Neuronal stem cell (in vitro differentiated cells): ENCODE data around the gene IL16.

ENCODE experiments used
- DNase-seq: peaks from one replicate; pipeline ENCODE4 v3.0.0-alpha.2; 2013; ENCODE audit warnings: low spot score
- H2AFZ ChIP-seq: one replicate; pipeline ENCODE4 v1.6.1; 2013; ENCODE audit warnings: mild to moderate bottlenecking, low read length, inconsistent platforms
- H2AK5ac ChIP-seq: 2 replicates; pipeline ENCODE4 v1.6.1; 2013; ENCODE audit warnings: low read depth, mild to moderate bottlenecking, inconsistent platforms, low read length, moderate library complexity, mixed read lengths
- H2BK120ac ChIP-seq: 2 replicates; pipeline ENCODE4 v1.6.1; 2013; ENCODE audit warnings: low read depth, mild to moderate bottlenecking, inconsistent platforms, low read length, moderate library complexity, mixed read lengths
- H2BK12ac ChIP-seq: one replicate; pipeline ENCODE4 v1.6.1; 2013; ENCODE audit warnings: low read length, inconsistent platforms
- H2BK15ac ChIP-seq: 2 replicates; pipeline ENCODE4 v1.6.1; 2013; ENCODE audit warnings: mild to moderate bottlenecking, low read length, inconsistent platforms, mixed read lengths
- H2BK5ac ChIP-seq: one replicate; pipeline ENCODE4 v1.6.1; 2013; ENCODE audit warnings: inconsistent platforms, mild to moderate bottlenecking, low read length, moderate library complexity
- H3K14ac ChIP-seq: one replicate; pipeline ENCODE4 v1.6.1; 2013; ENCODE audit warnings: low read length, inconsistent platforms
- H3K18ac ChIP-seq: 2 replicates; pipeline ENCODE4 v1.6.1; 2013; ENCODE audit warnings: low read length, inconsistent platforms
- H3K23ac ChIP-seq: 2 replicates; pipeline ENCODE4 v1.6.1; 2013; ENCODE audit warnings: low read depth, mild to moderate bottlenecking, mixed read lengths, low read length, inconsistent platforms; ENCODE audit not compliant: poor library complexity
- H3K27ac ChIP-seq: replicated peaks from 3 replicates; pipeline ENCODE4 v1.5.1; 2013; ENCODE audit warnings: low read length, inconsistent platforms
- H3K27me3 ChIP-seq, 3 experiments: 2 replicates each; pipeline ENCODE4 v1.6.1; 2013; ENCODE audit warnings: low read length in 3 of 3, mild to moderate bottlenecking in 2 of 3, inconsistent platforms in 1 of 3, low read depth in 1 of 3, mixed read lengths in 1 of 3, moderate library complexity in 1 of 3; ENCODE audit not compliant: control insufficient read depth in 3 of 3, insufficient read depth in 3 of 3
- H3K36me3 ChIP-seq, 2 donors: replicated peaks in 1 of 2; 2 replicates each; pipeline ENCODE4 v1.6.1; 2013; ENCODE audit warnings: low read length in 2 of 2; ENCODE audit not compliant: control insufficient read depth in 2 of 2, insufficient read depth in 2 of 2
- H3K4ac ChIP-seq: 2 replicates; pipeline ENCODE4 v1.6.1; 2013; ENCODE audit warnings: inconsistent platforms, mild to moderate bottlenecking, low read length, moderate library complexity
- H3K4me1 ChIP-seq, 2 donors: 1 replicate in 1 of 2; 2 replicates in 1 of 2; pipeline ENCODE4 v1.6.1; 2013; ENCODE audit warnings: low read length in 2 of 2, low read depth in 1 of 2; ENCODE audit not compliant: control insufficient read depth in 2 of 2, insufficient read depth in 1 of 2
- H3K4me2 ChIP-seq: one replicate; pipeline ENCODE4 v1.6.1; 2013; ENCODE audit warnings: mild to moderate bottlenecking, low read length, inconsistent platforms; ENCODE audit not compliant: insufficient read depth, poor library complexity, severe bottlenecking
- H3K4me3 ChIP-seq, 2 donors: 2 replicates each; pipeline ENCODE4 v1.5.1; 2013; ENCODE audit warnings: low read length in 2 of 2, mild to moderate bottlenecking in 2 of 2, inconsistent platforms in 1 of 2, moderate library complexity in 1 of 2
- H3K79me1 ChIP-seq: one replicate; pipeline ENCODE4 v1.6.1; 2013; ENCODE audit warnings: low read depth, mild to moderate bottlenecking, inconsistent platforms, low read length, moderate library complexity
- H3K9ac ChIP-seq: one replicate; pipeline ENCODE4 v1.6.1; 2013; ENCODE audit warnings: mild to moderate bottlenecking, low read depth, low read length, inconsistent platforms; ENCODE audit not compliant: poor library complexity
- H3K9me3 ChIP-seq, 2 donors: replicated peaks in 1 of 2; 2 replicates each; pipeline versions ENCODE3 to v1.6.1; 2013; ENCODE audit warnings: low read length in 2 of 2, mild to moderate bottlenecking in 2 of 2, inconsistent platforms in 1 of 2, low read depth in 1 of 2, mixed read lengths in 1 of 2, moderate library complexity in 1 of 2; ENCODE audit not compliant: control insufficient read depth in 2 of 2, insufficient read depth in 1 of 2
- H4K8ac ChIP-seq: one replicate; pipeline ENCODE4 v1.6.1; 2013; ENCODE audit warnings: low read depth, mild to moderate bottlenecking, inconsistent platforms, low read length, moderate library complexity
- H4K91ac ChIP-seq: one replicate; pipeline ENCODE4 v1.6.1; 2013; ENCODE audit warnings: low read length, low read depth, mild to moderate bottlenecking, inconsistent platforms; ENCODE audit not compliant: poor library complexity
- WGBS, 2 donors: extraction: QIAGEN DNeasy Blood & Tissue Kit; methylation state at CpG; one replicate each; pipeline ENCODE4 v1.1.7; 2013; ENCODE audit warnings: missing lambda C conversion rate in 2 of 2, mixed read lengths in 1 of 2; ENCODE audit not compliant: insufficient read length in 2 of 2, insufficient replicate concordance in 1 of 2; ENCODE audit errors: extremely low coverage in 2 of 2; 5-methylcytosine and 5-hydroxymethylcytosine counted together

IL16 gene

DNA sequence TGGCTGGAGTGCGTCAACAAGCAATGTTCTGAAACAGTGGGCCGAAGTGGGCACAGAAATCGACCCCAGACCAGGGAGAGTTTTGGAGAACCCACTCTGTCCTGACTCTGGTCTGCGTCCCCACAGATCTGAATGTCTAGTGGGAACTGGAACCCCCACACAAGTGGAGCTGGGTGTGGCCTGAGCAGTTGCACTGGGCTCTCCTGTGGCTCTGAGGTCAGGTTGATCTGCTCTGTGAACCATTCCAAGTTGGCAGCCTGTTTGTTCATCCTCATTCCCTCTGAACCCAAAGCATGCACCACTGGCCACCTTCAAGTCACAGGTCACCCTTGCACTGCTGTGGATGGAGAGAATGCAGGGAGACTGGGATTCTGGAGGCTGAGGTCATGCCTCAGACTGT is 66.8 kb downstream of the IL16 start:
- Histone ChIP-seq H3K23ac (no peak overlapping the region), H2AFZ (no peak overlapping the region), H3K18ac (no peak overlapping the region), H2BK120ac (no peak overlapping the region), H3K79me1 (no peaks in the 10 kb centered on the region), H3K4ac (no peak overlapping the region), H3K27me3 (no peaks in the 10 kb centered on the region), H3K4me3 (no peak overlapping the region), H2BK12ac (no peak overlapping the region), H3K4me2 (no peak overlapping the region), H3K36me3 (no peaks in the 10 kb centered on the region), H2BK5ac (no peak overlapping the region), H3K9ac (no peak overlapping the region), H2AK5ac (no peak overlapping the region), H3K27ac (no peak overlapping the region), H4K91ac (no peak overlapping the region), H3K4me1 (peaks cover 0 to 4% of the 10 kb centered on the region in 2 donors), H3K9me3 (no peaks in the 10 kb centered on the region), H2BK15ac (no peak overlapping the region), H3K14ac (no peak overlapping the region), H4K8ac (no peak overlapping the region)
- no CpG with 5 or more reads among the region's 4 CpGs for WGBS, 2 donors
- no peak for DNase-seq

- Histone ChIP-seq H2AK5ac (no peak overlapping the region), H3K9ac (no peak overlapping the region), H3K9me3 (no peaks in the 10 kb centered on the region), H3K4ac (no peak overlapping the region), H4K8ac (no peak overlapping the region), H2BK5ac (no peak overlapping the region), H3K36me3 (no peaks in the 10 kb centered on the region), H2BK12ac (no peak overlapping the region), H4K91ac (no peak overlapping the region), H2BK120ac (no peak overlapping the region), H3K79me1 (no peaks in the 10 kb centered on the region), H3K4me2 (no peak overlapping the region), H3K23ac (no peak overlapping the region), H2AFZ (no peak overlapping the region), H3K4me3 (no peak overlapping the region), H3K18ac (no peak overlapping the region), H2BK15ac (no peak overlapping the region), H3K27me3 (no peaks in the 10 kb centered on the region), H3K27ac (no peak overlapping the region), H3K14ac (no peak overlapping the region), H3K4me1 (peaks cover 0 to 4% of the 10 kb centered on the region in 2 donors)
- no CpG with 5 or more reads among the region's 6 CpGs for WGBS, 2 donors
- no peak for DNase-seq
These were observed 67.6 kb downstream of the IL16 start for GRCh38 chr15:81264072-81264857.

- H3K27ac ChIP-seq = no peak overlapping the region
- no peak overlapping the region for H3K14ac ChIP-seq
- no peaks in the 10 kb centered on the region for H3K36me3 ChIP-seq
- no peak overlapping the region for H3K4me3 ChIP-seq
- no peak overlapping the region for H3K18ac ChIP-seq
- H3K79me1 ChIP-seq = no peaks in the 10 kb centered on the region
- no peak overlapping the region for H2BK15ac ChIP-seq
- no peak overlapping the region for H2BK120ac ChIP-seq
- H3K9me3 ChIP-seq = no peaks in the 10 kb centered on the region
- no peak overlapping the region for H2BK12ac ChIP-seq
- H3K23ac ChIP-seq = no peak overlapping the region
- H3K4me2 ChIP-seq = no peak overlapping the region
- no CpG with 5 or more reads among the region's 12 CpGs for WGBS, 2 donors
- H2BK5ac ChIP-seq = no peak overlapping the region
- H3K4ac ChIP-seq = no peak overlapping the region
- no peaks in the 10 kb centered on the region for H3K27me3 ChIP-seq
- H3K9ac ChIP-seq = no peak overlapping the region
- no peak for DNase-seq
- peak overlapping the region; percentile 75 for H2AFZ ChIP-seq
- no peak overlapping the region for H2AK5ac ChIP-seq
- H4K91ac ChIP-seq = no peak overlapping the region
- peaks cover 0 to 5% of the 10 kb centered on the region in 2 donors for H3K4me1 ChIP-seq
- no peak overlapping the region for H4K8ac ChIP-seq
These were observed 68.7 kb downstream of the IL16 start for GRCh38 chr15:81265256-81265943.

DNA sequence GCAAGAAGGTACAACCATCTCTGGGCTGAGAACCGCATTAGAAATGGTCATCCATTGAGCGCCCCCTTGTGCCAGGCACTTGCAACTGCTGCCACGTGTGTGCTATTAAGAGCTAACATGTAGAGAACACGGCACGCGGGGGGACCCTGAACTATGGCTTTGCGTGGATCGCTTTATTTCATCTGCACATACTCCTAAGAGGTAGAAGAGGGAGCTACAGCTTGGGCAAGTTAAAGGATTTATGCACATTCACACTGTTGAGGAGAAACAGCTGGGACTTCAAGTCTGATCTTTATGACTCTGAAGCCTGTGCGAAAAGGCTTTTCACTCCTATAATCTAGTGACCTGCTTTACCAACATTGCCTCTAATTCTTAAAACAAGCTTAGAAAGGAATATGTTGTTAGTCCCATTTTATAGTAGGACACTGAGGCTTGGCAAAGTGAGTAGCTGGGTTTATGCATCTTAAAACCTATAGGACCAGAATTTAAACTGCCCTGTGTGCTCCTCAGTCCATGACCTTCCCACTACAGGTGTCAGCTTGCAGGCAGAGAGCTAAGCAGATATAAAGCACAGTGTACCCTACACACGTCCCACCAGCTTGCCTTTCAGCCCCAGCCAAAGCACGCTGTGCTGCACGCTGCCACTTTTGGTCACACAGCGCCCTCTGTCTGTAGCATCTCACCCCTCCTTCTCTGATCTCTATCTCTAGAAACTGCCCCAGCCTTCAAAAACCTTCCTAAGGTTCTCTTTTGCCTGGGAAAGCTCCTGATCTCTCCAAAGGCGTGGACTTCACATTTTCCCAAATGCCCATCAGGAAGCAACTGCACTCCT is 69.5 kb downstream of the IL16 start:
- H3K79me1 ChIP-seq = no peaks in the 10 kb centered on the region
- H4K91ac ChIP-seq = no peak overlapping the region
- no peaks in the 10 kb centered on the region for H3K27me3 ChIP-seq
- H2BK12ac ChIP-seq = no peak overlapping the region
- WGBS, 2 donors = no CpG with 5 or more reads among the region's 14 CpGs
- no peak overlapping the region for H2BK15ac ChIP-seq
- H3K14ac ChIP-seq = no peak overlapping the region
- H2BK120ac ChIP-seq = no peak overlapping the region
- H3K23ac ChIP-seq = no peak overlapping the region
- peaks cover 0 to 7% of the 10 kb centered on the region in 2 donors for H3K4me1 ChIP-seq
- H3K9ac ChIP-seq = no peak overlapping the region
- H3K9me3 ChIP-seq = no peaks in the 10 kb centered on the region
- no peak overlapping the region for H3K4ac ChIP-seq
- peak overlapping the region; percentile 75 for H2AFZ ChIP-seq
- H3K27ac ChIP-seq = no peak overlapping the region
- H2AK5ac ChIP-seq = no peak overlapping the region
- H3K18ac ChIP-seq = no peak overlapping the region
- peak overlapping the region; percentile 39 for H3K4me2 ChIP-seq
- no peak overlapping the region for H2BK5ac ChIP-seq
- no peak overlapping the region for H4K8ac ChIP-seq
- peak; percentile 78 for DNase-seq
- H3K4me3 ChIP-seq = no peak overlapping the region
- H3K36me3 ChIP-seq = no peaks in the 10 kb centered on the region
